ENCODE results near the gene ATF7.

Gene ATF7

GRCh38 chr12:53532524-53533445 lies 93.4 kb downstream of the ATF7 start:
- DNase-seq (ENCODE audit: low spot score) = no peak
- TF ChIP-seq CTCF (IDR thresholded peaks at IDR 0.05; ENCODE audit: extremely low read depth, missing control alignments) = no peak

- no peak for DNase-seq (ENCODE audit: low spot score)
- TF ChIP-seq CTCF (IDR thresholded peaks at IDR 0.05; ENCODE audit: extremely low read depth, missing control alignments) = no peak
Measured at GRCh38 chr12:53532021-53532420, 94.2 kb downstream of the ATF7 start.

GRCh38 chr12:53530920-53531319 lies 95.3 kb downstream of the ATF7 start:
- no peak for TF ChIP-seq CTCF (IDR thresholded peaks at IDR 0.05; ENCODE audit: extremely low read depth, missing control alignments)

GRCh38 chr12:53530061-53530460 lies 96.1 kb downstream of the ATF7 start:
- DNase-seq (ENCODE audit: low spot score) = no peak
- TF ChIP-seq CTCF (IDR thresholded peaks at IDR 0.05; ENCODE audit: extremely low read depth, missing control alignments) = no peak

More at GRCh38 chr12:53530920-53531319, 95.3 kb downstream of the ATF7 start:
- no peak for DNase-seq (ENCODE audit: low spot score)

GRCh38 chr12:53524476-53524875 lies 101.7 kb downstream of the ATF7 start:
- no peak for DNase-seq (ENCODE audit: low spot score)
- TF ChIP-seq CTCF (IDR thresholded peaks at IDR 0.05; ENCODE audit: extremely low read depth, missing control alignments) = no peak

GRCh38 chr12:53523131-53523530 lies 103.1 kb downstream of the ATF7 start:
- no peak for DNase-seq (ENCODE audit: low spot score)
- no peak for TF ChIP-seq CTCF (IDR thresholded peaks at IDR 0.05; ENCODE audit: extremely low read depth, missing control alignments)

GRCh38 chr12:53518381-53518780 lies 107.8 kb downstream of the ATF7 start:
- TF ChIP-seq CTCF (IDR thresholded peaks at IDR 0.05; ENCODE audit: extremely low read depth, missing control alignments) = no peak
- DNase-seq (ENCODE audit: low spot score) = no peak

All from GM20000 (cell line).